Glutamatergic neuron (in vitro differentiated cells): Measurements from ENCODE around the gene CALML4. TPM values are rescaled to one million over a fixed set of nuclear protein-coding genes. Genes with fewer than 3 reads are reported as not detected.

Source experiments
- DNase-seq: peaks from one replicate; pipeline ENCODE4 v3.0.0; 2022
- H3K27ac Mint-ChIP-seq: one replicate; pipeline ENCODE4 v1.8.0; 2020; ENCODE audit warnings: mild to moderate bottlenecking, mixed read lengths, inconsistent platforms; ENCODE audit not compliant: unreplicated experiment
- H3K27me3 Mint-ChIP-seq: one replicate; pipeline ENCODE4 v1.8.0; 2020; ENCODE audit warnings: mild to moderate bottlenecking, moderate library complexity, mixed read lengths, inconsistent platforms; ENCODE audit not compliant: unreplicated experiment
- H3K36me3 Mint-ChIP-seq: one replicate; pipeline ENCODE4 v1.8.0; 2020; ENCODE audit warnings: mild to moderate bottlenecking, mixed read lengths, inconsistent platforms; ENCODE audit not compliant: unreplicated experiment
- H3K4me1 Mint-ChIP-seq: one replicate; pipeline ENCODE4 v1.8.0; 2020; ENCODE audit warnings: mild to moderate bottlenecking, low read depth, mixed read lengths, inconsistent platforms; ENCODE audit not compliant: unreplicated experiment
- H3K4me3 Mint-ChIP-seq: one replicate; pipeline ENCODE4 v1.8.0; 2020; ENCODE audit warnings: mild to moderate bottlenecking, mixed read lengths, inconsistent platforms; ENCODE audit not compliant: unreplicated experiment
- H3K9me3 Mint-ChIP-seq: one replicate; pipeline ENCODE4 v1.8.0; 2020; ENCODE audit warnings: mild to moderate bottlenecking, moderate library complexity, mixed read lengths, inconsistent platforms; ENCODE audit not compliant: unreplicated experiment
- long read RNA-seq: library from polyadenylated mRNA; unstranded; transcript quantifications from one replicate; pipeline ENCODE4 v2.0.0, GENCODE V29; 2020; ENCODE audit not compliant: unreplicated experiment
- total RNA-seq: library from RNA; stranded (reverse); fragmentation: NEBNext Ultra II Directional; extraction: Animal tissue kit (Norgen Biotek cat#: 25700); gene quantifications from one replicate; pipeline ENCODE4 v1.2.1, GENCODE V29; 2021; ENCODE audit not compliant: unreplicated experiment
- TF ChIP-seq, protein P1 (sequence below): fragments of 200-600 bp; sonication (generic); IDR thresholded peaks from one replicate; pipeline ENCODE4 v1.5.0; 2021; ENCODE audit not compliant: partially characterized antibody, unreplicated experiment

The CALML4 gene, protein sequence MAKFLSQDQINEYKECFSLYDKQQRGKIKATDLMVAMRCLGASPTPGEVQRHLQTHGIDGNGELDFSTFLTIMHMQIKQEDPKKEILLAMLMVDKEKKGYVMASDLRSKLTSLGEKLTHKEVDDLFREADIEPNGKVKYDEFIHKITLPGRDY
- total RNA-seq, result 4.1 TPM
- long read RNA-seq, partial matches to known transcripts, result 0 of 1 reads
- long read RNA-seq, other reads (novel, unspliced or antisense), result 0 of 1 reads

DNA sequence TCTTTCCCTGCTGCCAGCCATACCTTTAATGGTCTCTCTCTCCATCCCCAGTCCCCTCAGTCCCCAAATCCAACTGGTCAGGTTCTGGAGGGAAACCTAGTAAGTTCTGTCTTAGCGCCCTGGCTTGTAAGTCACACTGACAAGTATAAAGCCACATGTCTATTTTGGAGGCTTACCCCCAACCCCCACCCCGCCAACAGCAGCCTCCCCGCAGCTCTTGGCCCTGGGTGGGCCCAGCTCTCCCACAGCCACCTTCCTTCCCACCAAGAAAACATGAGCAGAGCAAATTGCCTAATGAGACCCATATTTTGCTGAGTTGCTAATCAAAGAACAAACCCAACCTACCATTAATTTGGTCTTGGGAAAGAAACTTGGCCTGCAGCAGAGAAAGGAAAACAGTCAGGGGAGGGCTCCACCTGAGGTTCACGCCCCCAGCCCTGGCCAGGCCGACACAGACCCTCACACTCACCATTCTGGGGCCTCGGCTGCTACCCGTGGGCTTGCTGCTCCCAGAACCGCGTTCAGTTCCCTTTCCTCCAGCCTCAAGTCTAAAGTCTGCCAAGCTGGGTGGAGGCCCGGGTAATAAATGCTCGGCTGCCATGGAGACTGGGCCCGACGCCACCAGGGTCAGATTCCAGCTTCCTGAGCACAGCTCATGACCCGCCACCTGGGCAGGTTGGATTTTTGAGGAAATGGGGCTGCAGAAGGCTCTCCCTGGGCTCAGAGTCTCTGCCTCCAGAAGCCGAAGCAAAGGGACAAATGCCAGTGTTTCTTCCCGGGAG is at the start of gene CALML4:
Gene CALML4, minus strand, starts transcription at position 557 of the 782 bp plus-strand sequence. Its CDS starts 85 bp downstream, at position 472.
- DNase-seq, result no peak
- H3K27me3 Mint-ChIP-seq, result peaks cover 4% of the 10 kb centered on the region
- TF ChIP-seq, protein P1, sequence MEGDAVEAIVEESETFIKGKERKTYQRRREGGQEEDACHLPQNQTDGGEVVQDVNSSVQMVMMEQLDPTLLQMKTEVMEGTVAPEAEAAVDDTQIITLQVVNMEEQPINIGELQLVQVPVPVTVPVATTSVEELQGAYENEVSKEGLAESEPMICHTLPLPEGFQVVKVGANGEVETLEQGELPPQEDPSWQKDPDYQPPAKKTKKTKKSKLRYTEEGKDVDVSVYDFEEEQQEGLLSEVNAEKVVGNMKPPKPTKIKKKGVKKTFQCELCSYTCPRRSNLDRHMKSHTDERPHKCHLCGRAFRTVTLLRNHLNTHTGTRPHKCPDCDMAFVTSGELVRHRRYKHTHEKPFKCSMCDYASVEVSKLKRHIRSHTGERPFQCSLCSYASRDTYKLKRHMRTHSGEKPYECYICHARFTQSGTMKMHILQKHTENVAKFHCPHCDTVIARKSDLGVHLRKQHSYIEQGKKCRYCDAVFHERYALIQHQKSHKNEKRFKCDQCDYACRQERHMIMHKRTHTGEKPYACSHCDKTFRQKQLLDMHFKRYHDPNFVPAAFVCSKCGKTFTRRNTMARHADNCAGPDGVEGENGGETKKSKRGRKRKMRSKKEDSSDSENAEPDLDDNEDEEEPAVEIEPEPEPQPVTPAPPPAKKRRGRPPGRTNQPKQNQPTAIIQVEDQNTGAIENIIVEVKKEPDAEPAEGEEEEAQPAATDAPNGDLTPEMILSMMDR, result no peak
- H3K9me3 Mint-ChIP-seq, result peaks cover 2% of the 10 kb centered on the region
- H3K4me1 Mint-ChIP-seq, result peaks cover 4% of the 10 kb centered on the region
- no peak within 1 kb of the TSS for H3K27ac Mint-ChIP-seq
- H3K4me3 Mint-ChIP-seq, result no peak within 1 kb of the TSS
- H3K36me3 Mint-ChIP-seq, result no peaks in the 10 kb centered on the region

DNA sequence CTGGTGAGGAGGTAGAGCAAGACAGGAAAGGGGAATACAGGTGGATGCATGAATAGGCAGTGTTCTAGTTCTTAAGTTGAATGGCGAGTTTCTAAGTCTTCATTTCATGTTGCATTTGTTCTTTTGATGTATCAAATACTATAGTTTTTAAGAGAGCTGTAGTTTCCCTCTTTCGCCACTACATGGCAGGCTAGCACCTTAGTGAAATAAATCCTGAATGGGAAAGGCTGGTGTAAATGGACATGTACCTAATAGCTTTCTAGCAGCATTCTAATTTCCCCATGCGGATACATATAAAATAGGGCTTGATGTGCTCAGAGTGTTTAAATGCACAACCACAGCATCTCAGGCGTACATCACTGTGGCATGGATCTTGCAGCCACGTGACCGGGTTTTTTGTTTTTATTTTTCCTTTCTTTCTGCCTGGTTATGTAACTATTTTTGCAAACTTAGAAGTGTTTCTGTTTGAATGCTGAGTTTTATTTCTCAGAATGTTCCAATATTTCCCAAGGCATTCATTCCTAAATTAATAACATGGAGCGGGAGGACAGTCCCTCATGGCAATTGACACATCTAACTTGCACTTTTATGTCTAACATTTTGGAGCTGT is 47.9 kb upstream of the CALML4 start:
- no peak overlapping the region for H3K27ac Mint-ChIP-seq
- DNase-seq, result no peak

DNA sequence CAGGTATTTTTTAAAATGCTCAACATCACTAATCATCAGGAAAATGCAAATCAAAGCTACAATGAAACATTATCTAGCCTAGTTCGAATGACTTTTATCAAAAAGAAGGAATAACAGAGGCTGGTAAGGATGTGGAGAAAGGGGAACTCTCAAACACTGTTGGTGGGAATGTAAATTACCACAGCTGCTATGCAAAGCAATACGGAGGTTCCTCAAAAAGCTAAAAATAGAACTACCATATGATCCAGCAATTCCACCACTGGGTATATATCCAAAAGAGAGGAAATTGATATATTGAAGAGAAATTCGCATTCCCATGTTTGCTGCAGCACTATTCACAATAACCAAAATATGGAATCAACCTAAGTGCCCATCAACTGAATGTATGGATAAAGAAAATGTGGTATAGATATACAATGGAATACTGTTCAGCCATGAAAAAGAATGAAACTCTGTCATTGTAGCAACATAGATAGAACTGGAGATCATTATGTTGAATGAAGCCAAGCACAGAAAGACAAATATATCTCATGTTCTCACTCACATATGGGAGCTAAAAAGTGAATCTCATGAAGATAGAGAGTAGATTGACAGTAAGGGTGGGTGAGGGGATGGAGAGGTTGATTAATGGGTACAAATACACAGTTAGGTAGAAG is 44.1 kb upstream of the CALML4 start:
- no peak overlapping the region for H3K4me3 Mint-ChIP-seq
- H3K27ac Mint-ChIP-seq, result no peak overlapping the region
- peaks cover 5% of the 10 kb centered on the region for H3K9me3 Mint-ChIP-seq
- TF ChIP-seq, protein P1, result no peak
- H3K4me1 Mint-ChIP-seq, result no peaks in the 10 kb centered on the region
- no peaks in the 10 kb centered on the region for H3K36me3 Mint-ChIP-seq
- DNase-seq, result no peak
- H3K27me3 Mint-ChIP-seq, result no peaks in the 10 kb centered on the region

More for the DNA sequence above, 47.9 kb upstream of the CALML4 start:
- Mint-ChIP-seq H3K9me3 (no peaks in the 10 kb centered on the region), H3K4me1 (no peaks in the 10 kb centered on the region), H3K27me3 (peaks cover 1% of the 10 kb centered on the region), H3K4me3 (no peak overlapping the region), H3K36me3 (no peaks in the 10 kb centered on the region)
- TF ChIP-seq, protein P1, result peak; percentile 77

DNA sequence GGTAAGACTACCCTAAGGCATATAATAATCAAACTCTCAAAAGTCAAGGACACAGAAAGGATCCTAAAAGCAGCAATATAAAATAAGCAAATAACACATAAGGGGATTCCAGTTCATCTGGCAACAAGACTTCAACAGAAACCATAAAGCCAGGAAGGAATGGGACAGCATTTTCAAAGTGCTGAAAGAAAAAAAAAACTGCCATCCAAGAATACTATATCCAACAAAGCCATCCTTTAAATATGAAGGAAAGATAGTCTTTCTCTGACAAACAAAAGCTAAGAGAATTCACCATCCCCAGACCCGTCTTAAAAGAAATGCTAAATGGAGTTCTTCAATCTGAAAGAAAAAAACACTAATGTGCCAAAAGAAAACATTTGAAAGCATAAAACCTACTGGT is 39.1 kb upstream of the CALML4 start:
- no peaks in the 10 kb centered on the region for H3K4me1 Mint-ChIP-seq
- H3K27ac Mint-ChIP-seq, result no peak overlapping the region
- H3K9me3 Mint-ChIP-seq, result peaks cover 6% of the 10 kb centered on the region

More for the DNA sequence above, 39.1 kb upstream of the CALML4 start:
- Mint-ChIP-seq H3K27me3 (no peaks in the 10 kb centered on the region), H3K36me3 (peaks cover 10% of the 10 kb centered on the region), H3K4me3 (no peak overlapping the region)
- no peak for DNase-seq
- TF ChIP-seq, protein P1, result no peak
